ENCODE results near the gene MED17.

The MED17 gene, protein sequence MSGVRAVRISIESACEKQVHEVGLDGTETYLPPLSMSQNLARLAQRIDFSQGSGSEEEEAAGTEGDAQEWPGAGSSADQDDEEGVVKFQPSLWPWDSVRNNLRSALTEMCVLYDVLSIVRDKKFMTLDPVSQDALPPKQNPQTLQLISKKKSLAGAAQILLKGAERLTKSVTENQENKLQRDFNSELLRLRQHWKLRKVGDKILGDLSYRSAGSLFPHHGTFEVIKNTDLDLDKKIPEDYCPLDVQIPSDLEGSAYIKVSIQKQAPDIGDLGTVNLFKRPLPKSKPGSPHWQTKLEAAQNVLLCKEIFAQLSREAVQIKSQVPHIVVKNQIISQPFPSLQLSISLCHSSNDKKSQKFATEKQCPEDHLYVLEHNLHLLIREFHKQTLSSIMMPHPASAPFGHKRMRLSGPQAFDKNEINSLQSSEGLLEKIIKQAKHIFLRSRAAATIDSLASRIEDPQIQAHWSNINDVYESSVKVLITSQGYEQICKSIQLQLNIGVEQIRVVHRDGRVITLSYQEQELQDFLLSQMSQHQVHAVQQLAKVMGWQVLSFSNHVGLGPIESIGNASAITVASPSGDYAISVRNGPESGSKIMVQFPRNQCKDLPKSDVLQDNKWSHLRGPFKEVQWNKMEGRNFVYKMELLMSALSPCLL

DNA sequence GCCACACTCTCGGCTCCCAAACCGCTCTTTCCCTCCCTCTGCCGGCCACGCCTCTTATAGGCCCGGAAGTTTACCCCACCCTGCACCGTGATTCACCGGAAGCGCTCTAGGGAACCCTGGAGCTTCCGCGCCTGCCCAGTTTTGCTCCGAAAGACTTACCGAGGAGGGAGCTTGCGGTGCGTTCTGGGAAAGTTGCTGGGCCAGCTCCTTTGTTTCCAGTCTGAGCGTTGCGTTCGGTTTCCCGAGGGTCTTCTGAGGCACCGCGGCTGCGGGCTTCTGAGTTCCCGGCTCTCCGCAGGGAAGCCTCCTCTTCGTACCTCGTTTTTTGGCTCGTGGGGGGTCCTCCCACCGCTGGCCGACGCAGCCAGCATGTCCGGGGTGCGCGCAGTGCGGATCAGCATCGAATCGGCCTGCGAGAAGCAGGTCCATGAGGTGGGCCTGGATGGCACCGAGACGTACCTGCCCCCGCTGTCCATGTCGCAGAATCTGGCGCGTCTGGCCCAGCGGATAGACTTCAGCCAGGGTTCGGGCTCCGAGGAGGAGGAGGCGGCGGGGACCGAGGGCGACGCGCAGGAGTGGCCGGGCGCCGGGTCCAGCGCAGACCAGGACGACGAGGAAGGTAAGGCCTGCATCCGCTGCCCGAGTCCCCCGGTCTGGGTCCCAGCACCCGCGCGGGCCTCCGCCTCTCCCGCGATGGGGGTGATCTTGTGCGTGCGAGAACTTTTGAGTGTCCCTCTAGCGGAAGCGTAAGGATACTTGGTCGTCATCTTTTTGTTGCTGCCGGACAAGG lies at the start of gene MED17:
Gene MED17, plus strand, starts transcription at position 138 of the 790 bp plus-strand sequence. Its CDS starts 232 bp downstream, at position 370.
- peak within 1 kb of the TSS; percentile 94 for H3K4me3 ChIP-seq (ENCODE audit: insufficient read length, low read depth)
- peak within 1 kb of the TSS; percentile 93 for H3K9ac ChIP-seq (ENCODE audit: insufficient read length, low read depth)
- peaks cover 12% of the 10 kb centered on the region for H3K36me3 ChIP-seq (ENCODE audit: insufficient read depth, insufficient read length, low read length)
- no peaks in the 10 kb centered on the region for H3K9me3 ChIP-seq (ENCODE audit: insufficient read depth, low read length)
- TF ChIP-seq SUZ12 (IDR thresholded peaks at IDR 0.05; ENCODE audit: extremely low read depth, insufficient read depth, insufficient read length) (no peak), ZNF274 (IDR thresholded peaks at IDR 0.05; ENCODE audit: low read depth, low read length) (no peak), YY1 (IDR thresholded peaks at IDR 0.05; ENCODE audit: insufficient read depth, insufficient read length) (no peak)
- peak; percentile 91 for DNase-seq (ENCODE audit: low read depth, low spot score)
- H3K27me3 ChIP-seq (ENCODE audit: insufficient read depth, insufficient read length) = no peaks in the 10 kb centered on the region
- no peaks in the 10 kb centered on the region for H3K4me1 ChIP-seq (ENCODE audit: insufficient read depth, insufficient read length)

GRCh38 chr11:93734427-93735222 lies 49.5 kb upstream of the MED17 start:
- Histone ChIP-seq H3K4me3 (ENCODE audit: insufficient read length, low read depth) (no peak overlapping the region), H3K4me1 (ENCODE audit: insufficient read depth, insufficient read length) (no peaks in the 10 kb centered on the region), H3K9me3 (ENCODE audit: insufficient read depth, low read length) (no peaks in the 10 kb centered on the region), H3K36me3 (ENCODE audit: insufficient read depth, insufficient read length, low read length) (peaks cover 87% of the 10 kb centered on the region), H3K27me3 (ENCODE audit: insufficient read depth, insufficient read length) (no peaks in the 10 kb centered on the region), H3K9ac (ENCODE audit: insufficient read length, low read depth) (no peak overlapping the region)
- DNase-seq (ENCODE audit: low read depth, low spot score) = no peak
- TF ChIP-seq YY1 (IDR thresholded peaks at IDR 0.05; ENCODE audit: insufficient read depth, insufficient read length) = no peak
- TF ChIP-seq SUZ12 (IDR thresholded peaks at IDR 0.05; ENCODE audit: extremely low read depth, insufficient read depth, insufficient read length) = no peak
- TF ChIP-seq ZNF274 (IDR thresholded peaks at IDR 0.05; ENCODE audit: low read depth, low read length) = no peak

GRCh38 chr11:93735627-93736026 lies 48.5 kb upstream of the MED17 start:
- H3K4me3 ChIP-seq (ENCODE audit: insufficient read length, low read depth) = no peak overlapping the region
- no peak for TF ChIP-seq YY1 (IDR thresholded peaks at IDR 0.05; ENCODE audit: insufficient read depth, insufficient read length)
- TF ChIP-seq SUZ12 (IDR thresholded peaks at IDR 0.05; ENCODE audit: extremely low read depth, insufficient read depth, insufficient read length) = no peak
- TF ChIP-seq ZNF274 (IDR thresholded peaks at IDR 0.05; ENCODE audit: low read depth, low read length) = no peak
- no peaks in the 10 kb centered on the region for H3K27me3 ChIP-seq (ENCODE audit: insufficient read depth, insufficient read length)
- no peak for DNase-seq (ENCODE audit: low read depth, low spot score)
- peaks cover 94% of the 10 kb centered on the region for H3K36me3 ChIP-seq (ENCODE audit: insufficient read depth, insufficient read length, low read length)
- H3K9me3 ChIP-seq (ENCODE audit: insufficient read depth, low read length) = no peaks in the 10 kb centered on the region
- no peaks in the 10 kb centered on the region for H3K4me1 ChIP-seq (ENCODE audit: insufficient read depth, insufficient read length)
- no peak overlapping the region for H3K9ac ChIP-seq (ENCODE audit: insufficient read length, low read depth)

DNA sequence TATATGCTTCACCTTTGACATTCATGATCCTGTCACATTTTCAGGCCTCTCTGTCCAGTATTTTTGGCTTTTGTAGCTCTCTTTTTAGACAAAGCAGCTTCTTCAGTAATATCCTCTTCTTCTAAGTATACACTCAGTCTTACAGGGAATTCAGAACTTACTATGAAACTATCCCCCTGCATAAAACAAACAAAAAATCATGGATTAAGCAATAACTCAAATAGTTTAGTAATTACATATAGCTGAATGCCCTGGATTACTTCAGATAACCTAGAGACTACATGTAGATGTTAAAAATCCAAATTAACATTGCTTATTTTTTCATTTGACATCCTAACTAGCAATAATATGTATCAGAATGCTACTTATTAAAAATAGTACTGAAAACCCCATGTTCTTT lies 48.0 kb upstream of the MED17 start:
- H3K9ac ChIP-seq (ENCODE audit: insufficient read length, low read depth) = no peak overlapping the region
- H3K36me3 ChIP-seq (ENCODE audit: insufficient read depth, insufficient read length, low read length) = peaks cover 93% of the 10 kb centered on the region
- no peaks in the 10 kb centered on the region for H3K9me3 ChIP-seq (ENCODE audit: insufficient read depth, low read length)
- TF ChIP-seq SUZ12 (IDR thresholded peaks at IDR 0.05; ENCODE audit: extremely low read depth, insufficient read depth, insufficient read length) (no peak), ZNF274 (IDR thresholded peaks at IDR 0.05; ENCODE audit: low read depth, low read length) (no peak), YY1 (IDR thresholded peaks at IDR 0.05; ENCODE audit: insufficient read depth, insufficient read length) (no peak)
- no peaks in the 10 kb centered on the region for H3K4me1 ChIP-seq (ENCODE audit: insufficient read depth, insufficient read length)
- H3K27me3 ChIP-seq (ENCODE audit: insufficient read depth, insufficient read length) = no peaks in the 10 kb centered on the region
- no peak overlapping the region for H3K4me3 ChIP-seq (ENCODE audit: insufficient read length, low read depth)
- no peak for DNase-seq (ENCODE audit: low read depth, low spot score)

DNA sequence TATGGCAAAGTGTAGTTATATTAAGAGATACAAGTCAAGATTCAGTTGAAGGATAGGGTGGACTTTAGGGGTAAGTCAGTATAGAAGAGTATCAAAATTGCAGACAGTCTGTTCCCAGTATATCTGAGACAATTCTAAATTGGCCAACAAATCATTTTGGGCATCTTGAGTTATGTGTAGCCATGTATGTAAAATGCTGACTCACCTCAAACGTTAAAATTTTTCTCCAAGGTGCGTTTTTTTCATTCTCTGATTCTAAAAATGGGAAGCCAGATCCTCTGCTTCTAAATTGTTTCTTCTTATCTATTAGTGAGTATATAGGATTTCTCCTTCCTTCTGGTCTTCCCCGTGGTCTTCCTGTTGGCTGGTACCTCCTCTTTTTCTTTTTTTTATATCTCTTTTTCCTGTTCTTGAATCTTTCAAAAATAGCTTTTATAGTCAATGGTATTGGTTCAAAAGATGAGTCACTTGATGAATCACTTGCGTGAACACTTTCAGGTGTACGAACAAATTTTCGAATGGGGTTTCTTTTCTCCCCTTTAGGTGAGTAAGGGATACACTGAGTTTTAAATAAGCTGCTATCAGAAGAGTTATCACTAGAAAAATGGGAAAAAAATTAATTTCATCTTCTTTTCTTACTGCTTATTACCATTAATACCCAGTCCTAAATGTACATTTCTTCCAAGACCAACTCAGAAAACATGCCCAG lies 46.0 kb upstream of the MED17 start:
- Histone ChIP-seq H3K9me3 (ENCODE audit: insufficient read depth, low read length) (no peaks in the 10 kb centered on the region), H3K27me3 (ENCODE audit: insufficient read depth, insufficient read length) (no peaks in the 10 kb centered on the region), H3K4me3 (ENCODE audit: insufficient read length, low read depth) (peak overlapping the region; percentile 97), H3K9ac (ENCODE audit: insufficient read length, low read depth) (peak overlapping the region; percentile 98), H3K4me1 (ENCODE audit: insufficient read depth, insufficient read length) (no peaks in the 10 kb centered on the region), H3K36me3 (ENCODE audit: insufficient read depth, insufficient read length, low read length) (peaks cover 78% of the 10 kb centered on the region)
- no peak for DNase-seq (ENCODE audit: low read depth, low spot score)
- TF ChIP-seq ZNF274 (IDR thresholded peaks at IDR 0.05; ENCODE audit: low read depth, low read length) (no peak), SUZ12 (IDR thresholded peaks at IDR 0.05; ENCODE audit: extremely low read depth, insufficient read depth, insufficient read length) (no peak), YY1 (IDR thresholded peaks at IDR 0.05; ENCODE audit: insufficient read depth, insufficient read length) (no peak)

DNA sequence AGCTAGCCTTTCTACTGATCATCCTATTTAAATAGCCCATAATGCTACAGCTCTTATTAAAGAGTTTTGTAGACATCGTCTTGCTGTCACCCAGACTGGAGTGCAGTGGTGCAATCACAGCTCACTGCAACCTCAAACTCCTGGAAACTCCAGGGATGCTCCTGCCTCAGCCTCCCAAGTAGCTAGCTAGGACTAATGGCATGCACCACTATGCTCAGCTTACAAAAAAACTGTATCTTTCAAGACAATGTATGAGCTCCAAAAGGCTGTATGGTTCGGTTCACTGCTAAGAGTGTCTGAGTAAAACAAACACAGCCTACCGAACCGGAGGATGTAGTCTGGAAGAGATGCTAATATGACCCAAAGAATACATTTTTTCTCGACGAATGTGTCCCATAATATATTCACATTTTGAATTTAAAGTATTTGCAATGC lies 45.4 kb upstream of the MED17 start:
- peak overlapping the region; percentile 98 for H3K9ac ChIP-seq (ENCODE audit: insufficient read length, low read depth)
- no peak for TF ChIP-seq SUZ12 (IDR thresholded peaks at IDR 0.05; ENCODE audit: extremely low read depth, insufficient read depth, insufficient read length)
- no peak for TF ChIP-seq ZNF274 (IDR thresholded peaks at IDR 0.05; ENCODE audit: low read depth, low read length)
- no peak for TF ChIP-seq YY1 (IDR thresholded peaks at IDR 0.05; ENCODE audit: insufficient read depth, insufficient read length)
- H3K4me3 ChIP-seq (ENCODE audit: insufficient read length, low read depth) = peak overlapping the region; percentile 97
- H3K4me1 ChIP-seq (ENCODE audit: insufficient read depth, insufficient read length) = no peaks in the 10 kb centered on the region
- H3K27me3 ChIP-seq (ENCODE audit: insufficient read depth, insufficient read length) = no peaks in the 10 kb centered on the region
- H3K36me3 ChIP-seq (ENCODE audit: insufficient read depth, insufficient read length, low read length) = peaks cover 79% of the 10 kb centered on the region
- H3K9me3 ChIP-seq (ENCODE audit: insufficient read depth, low read length) = no peaks in the 10 kb centered on the region
- DNase-seq (ENCODE audit: low read depth, low spot score) = no peak
